HCT116 (cell line): ENCODE data around the gene PIK3R1. TPM values are rescaled to one million over a fixed set of nuclear protein-coding genes. Genes with fewer than 3 reads are reported as not detected.

ENCODE experiments used
- ATAC-seq: fragments of 200-7000 bp; cut with Tn5 transposase; 2 replicates; pipeline ENCODE4 v1.9.1; 2020; ENCODE audit warnings: mild to moderate bottlenecking, moderate library complexity
- BruUV-seq: library from RNA; stranded (reverse); fragments of 400-500 nt; replicated peaks from 2 replicates; lab custom pipeline; 2021; lab: Mats Ljungman, UMichigan
- CTCF ChIA-PET: fragments of 300-600 bp; sonication (Branson Sonifier 250); formaldehyde crosslinking; loops from one replicate; lab custom pipeline; 2021; ENCODE audit warnings: antibody characterized with exemption; lab: Charles Lee
- POLR2A ChIA-PET: fragments of 300-600, 350-600 bp; sonication (Branson Sonifier 250); formaldehyde crosslinking; loops from one replicate; lab custom pipeline; 2021; ENCODE audit warnings: antibody characterized with exemption; lab: Charles Lee
- RAD21 ChIA-PET, 2 experiments: fragments of 300-600 bp; sonication (Branson Sonifier 250); formaldehyde crosslinking; loops; one replicate each; lab custom pipeline; 2023; ENCODE audit warnings: low total read pairs in 2 of 2; ENCODE audit not compliant: uncharacterized antibody in 2 of 2, unreplicated experiment in 2 of 2, low non-redundant PET in 1 of 2; lab: Charles Lee
- DNase-seq: peaks from one replicate; pipeline ENCODE4 v3.0.0-alpha.2; 2010; ENCODE audit warnings: low read depth, low spot score
- H2AFZ ChIP-seq: fragments of 200-600 bp; shearing (Covaris generic), sonication (generic); 2 replicates; pipeline ENCODE4 v1.6.1; 2017; ENCODE audit warnings: low read depth, mixed run types, mixed read lengths, antibody characterized with exemption, low read length; ENCODE audit not compliant: poor library complexity, severe bottlenecking
- H3K27ac ChIP-seq: 2 replicates; pipeline ENCODE4 v1.5.1; 2012; ENCODE audit warnings: low read depth, low read length
- H3K27me3 ChIP-seq: fragments of 200-600 bp; sonication (generic); 2 replicates; pipeline ENCODE4 v1.6.1; 2016; ENCODE audit warnings: mixed run types, low read length, mixed read lengths; ENCODE audit not compliant: insufficient read depth
- H3K36me3 ChIP-seq, 2 experiments: fragments of 200-500 bp in 1 of 2; fragments of 200-600 bp in 1 of 2; sonication (Bioruptor generic) in 1 of 2; sonication (generic) in 1 of 2; 2 replicates each; pipeline versions ENCODE4 v1.5.1 to v1.6.1; 2014 to 2016; ENCODE audit warnings: low read length in 2 of 2, inconsistent platforms in 1 of 2, mixed read lengths in 1 of 2, mixed run types in 1 of 2; ENCODE audit not compliant: insufficient read depth in 2 of 2, control insufficient read depth in 1 of 2
- H3K4me1 ChIP-seq, 2 experiments: fragments of 200-600 bp in 1 of 2; sonication (generic) in 1 of 2; 2 replicates each; pipeline versions ENCODE4 v1.5.1 to v1.6.1; 2012 to 2017; ENCODE audit warnings: low read length in 2 of 2, inconsistent platforms in 1 of 2, mild to moderate bottlenecking in 1 of 2, mixed read lengths in 1 of 2, mixed run types in 1 of 2, moderate library complexity in 1 of 2; ENCODE audit not compliant: insufficient read depth in 2 of 2, control insufficient read depth in 1 of 2
- H3K4me2 ChIP-seq: fragments of 200-600 bp; sonication (generic); 2 replicates; pipeline ENCODE4 v1.6.1; 2017; ENCODE audit warnings: mixed run types, low read length, mixed read lengths
- H3K4me3 ChIP-seq, 2 experiments: fragments of 200-600 bp in 1 of 2; sonication (generic) in 1 of 2; replicated peaks in 1 of 2; 2 replicates each; pipeline ENCODE4 v1.5.1; 2011 to 2016; ENCODE audit warnings: low read length in 2 of 2, control low read depth in 1 of 2, low read depth in 1 of 2, mild to moderate bottlenecking in 1 of 2, mixed read lengths in 1 of 2, mixed run types in 1 of 2
- H3K79me2 ChIP-seq: fragments of 200-600 bp; sonication (generic); 2 replicates; pipeline ENCODE4 v1.6.1; 2017; ENCODE audit warnings: mild to moderate bottlenecking, mixed run types, low read length, moderate library complexity, mixed read lengths; ENCODE audit not compliant: insufficient read depth
- H3K9ac ChIP-seq: fragments of 200-600 bp; sonication (generic); 2 replicates; pipeline ENCODE4 v1.6.1; 2016; ENCODE audit warnings: low read length, mixed read lengths
- H3K9me2 ChIP-seq: fragments of 200-600 bp; sonication (generic), shearing (Covaris generic); 2 replicates; pipeline ENCODE4 v1.6.1; 2017; ENCODE audit warnings: mixed run types, mild to moderate bottlenecking, moderate library complexity; ENCODE audit not compliant: insufficient read depth
- H3K9me3 ChIP-seq, 2 experiments: fragments of 200-500 bp in 1 of 2; fragments of 200-600 bp in 1 of 2; sonication (Bioruptor generic) in 1 of 2; sonication (generic) in 1 of 2; 2 replicates each; pipeline ENCODE4 v1.6.1; 2014 to 2017; ENCODE audit warnings: low read length in 2 of 2, mixed read lengths in 2 of 2, inconsistent platforms in 1 of 2, low read depth in 1 of 2, mild to moderate bottlenecking in 1 of 2, mixed run types in 1 of 2, moderate library complexity in 1 of 2; ENCODE audit not compliant: control insufficient read depth in 1 of 2, insufficient read depth in 1 of 2
- H4K20me1 ChIP-seq: fragments of 200-600 bp; sonication (generic), shearing (Covaris generic); 2 replicates; pipeline ENCODE4 v1.6.1; 2017; ENCODE audit warnings: mixed run types, mild to moderate bottlenecking, moderate library complexity; ENCODE audit not compliant: insufficient read depth
- CEBPB ChIP-seq: IDR thresholded peaks from 2 replicates; pipeline ENCODE4 v1.6.1; 2012; ENCODE audit warnings: low read depth
- EGR1 ChIP-seq: IDR thresholded peaks from 2 replicates; pipeline ENCODE4 v1.6.1; 2012; ENCODE audit warnings: low read depth
- ELF1 ChIP-seq: IDR thresholded peaks from 2 replicates; pipeline ENCODE4 v1.6.1; 2012; ENCODE audit warnings: low read depth, borderline replicate concordance
- EZH2 ChIP-seq: fragments of 200-600 bp; sonication (generic); IDR thresholded peaks from 2 replicates; pipeline ENCODE4 v1.6.1; 2017; ENCODE audit warnings: antibody characterized with exemption, mixed run types
- FOSL1 ChIP-seq: IDR thresholded peaks from 2 replicates; pipeline ENCODE4 v1.6.1; 2012; ENCODE audit warnings: low read depth
- POLR2AphosphoS5 ChIP-seq: IDR thresholded peaks from 2 replicates; pipeline ENCODE4 v1.6.1; 2011; ENCODE audit warnings: mild to moderate bottlenecking, low read depth, low read length, moderate library complexity
- RAD21 ChIP-seq: IDR thresholded peaks from 2 replicates; pipeline ENCODE4 v1.6.1; 2012; ENCODE audit warnings: low read depth, mild to moderate bottlenecking
- REST ChIP-seq: IDR thresholded peaks from 2 replicates; pipeline ENCODE4 v1.6.1; 2012; ENCODE audit warnings: low read depth
- SIN3A ChIP-seq: IDR thresholded peaks from 2 replicates; pipeline ENCODE4 v1.6.1; 2012; ENCODE audit warnings: low read depth
- SP1 ChIP-seq: IDR thresholded peaks from 2 replicates; pipeline ENCODE4 v1.6.1; 2012; ENCODE audit warnings: low read depth
- TCF7L2 ChIP-seq: IDR thresholded peaks from 2 replicates; pipeline ENCODE4 v1.7.0; 2011; ENCODE audit warnings: borderline replicate concordance, inconsistent platforms; ENCODE audit not compliant: insufficient read depth, insufficient read length; ENCODE audit errors: extremely low read depth
- YY1 ChIP-seq: IDR thresholded peaks from 2 replicates; pipeline ENCODE4 v1.6.1; 2011; ENCODE audit warnings: low read length, low read depth, moderate library complexity, mild to moderate bottlenecking; ENCODE audit not compliant: insufficient replicate concordance; ENCODE audit errors: extremely low read depth
- ZNF274 ChIP-seq: fragments of 200-500 bp; sonication (Bioruptor generic); IDR thresholded peaks from 2 replicates; pipeline ENCODE4 v1.6.1; 2014; ENCODE audit warnings: mild to moderate bottlenecking, low read depth, low read length, inconsistent platforms
- intact Hi-C: fragments of 100-400 bp; cut with micrococcal nuclease; formaldehyde crosslinking; loops from 2 replicates; pipeline ENCODE4 v1.10.0; 2022
- total RNA-seq: library from RNA; stranded (reverse); gene quantifications from one replicate; pipeline ENCODE4 v1.2.1, GENCODE V29; 2021; ENCODE audit not compliant: unreplicated experiment
- TF ChIP-seq, protein P1 (sequence below): IDR thresholded peaks from 2 replicates; pipeline ENCODE4 v1.6.1; 2012
- TF ChIP-seq, protein P2 (sequence below): IDR thresholded peaks from 2 replicates; pipeline ENCODE4 v1.6.1; 2011; ENCODE audit warnings: mild to moderate bottlenecking, low read length, moderate library complexity; ENCODE audit not compliant: insufficient replicate concordance; ENCODE audit errors: extremely low read depth

PIK3R1 gene
- total RNA-seq, 1 experiment from 2014 or later: 7.2 TPM

DNA sequence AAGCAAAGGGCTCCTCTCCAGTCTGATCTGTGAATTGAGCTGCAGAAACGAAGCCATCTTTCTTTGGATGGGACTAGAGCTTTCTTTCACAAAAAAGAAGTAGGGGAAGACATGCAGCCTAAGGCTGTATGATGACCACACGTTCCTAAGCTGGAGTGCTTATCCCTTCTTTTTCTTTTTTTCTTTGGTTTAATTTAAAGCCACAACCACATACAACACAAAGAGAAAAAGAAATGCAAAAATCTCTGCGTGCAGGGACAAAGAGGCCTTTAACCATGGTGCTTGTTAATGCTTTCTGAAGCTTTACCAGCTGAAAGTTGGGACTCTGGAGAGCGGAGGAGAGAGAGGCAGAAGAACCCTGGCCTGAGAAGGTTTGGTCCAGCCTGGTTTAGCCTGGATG lies 82.1 kb downstream of the PIK3R1 start:
- H3K9me2 ChIP-seq: no peaks in the 10 kb centered on the region
- H3K36me3 ChIP-seq: peaks cover 9 to 11% of the 10 kb centered on the region in 2 experiments; a peak in 1 of 4 replicates
- intact Hi-C loops: no loop called here
- H3K9me3 ChIP-seq: no peaks in the 10 kb centered on the region
- TF ChIP-seq TCF7L2 (no peak), ZNF274 (no peak), SP1 (no peak), ELF1 (no peak), SIN3A (no peak), RAD21 (no peak), EZH2 (no peak), POLR2AphosphoS5 (no peak), YY1 (no peak), FOSL1 (no peak), CEBPB (no peak)
- TF ChIP-seq, protein P1, sequence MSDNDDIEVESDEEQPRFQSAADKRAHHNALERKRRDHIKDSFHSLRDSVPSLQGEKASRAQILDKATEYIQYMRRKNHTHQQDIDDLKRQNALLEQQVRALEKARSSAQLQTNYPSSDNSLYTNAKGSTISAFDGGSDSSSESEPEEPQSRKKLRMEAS: no peak
- ATAC-seq: no peak
- no peak overlapping the region for H3K4me3 ChIP-seq
- no peaks in the 10 kb centered on the region for H3K27me3 ChIP-seq
- H3K27ac ChIP-seq: no peak overlapping the region
- H2AFZ ChIP-seq: no peak overlapping the region
- no peak overlapping the region for H3K9ac ChIP-seq
- peaks cover 3 to 11% of the 10 kb centered on the region in 2 experiments; a peak in 2 of 4 replicates for H3K4me1 ChIP-seq
- ChIA-PET POLR2A (no interaction called here), CTCF (interaction anchor here (0.8 kb wide), 1 partner anchor 11 kb away, joined by 3 read pairs; no protein-coding TSS in a partner anchor), RAD21 (no interaction called here)
- BruUV-seq: no TSS peak
- H3K79me2 ChIP-seq: no peaks in the 10 kb centered on the region
- no peak for DNase-seq
- no peak overlapping the region for H3K4me2 ChIP-seq
- H4K20me1 ChIP-seq: no peaks in the 10 kb centered on the region

GRCh38 chr5:68298479-68298878 lies 82.9 kb downstream of the PIK3R1 start:
- ATAC-seq (no peak), DNase-seq (no peak)
- TF ChIP-seq EGR1 (no peak), SP1 (no peak), REST (no peak)
- TF ChIP-seq, protein P2, sequence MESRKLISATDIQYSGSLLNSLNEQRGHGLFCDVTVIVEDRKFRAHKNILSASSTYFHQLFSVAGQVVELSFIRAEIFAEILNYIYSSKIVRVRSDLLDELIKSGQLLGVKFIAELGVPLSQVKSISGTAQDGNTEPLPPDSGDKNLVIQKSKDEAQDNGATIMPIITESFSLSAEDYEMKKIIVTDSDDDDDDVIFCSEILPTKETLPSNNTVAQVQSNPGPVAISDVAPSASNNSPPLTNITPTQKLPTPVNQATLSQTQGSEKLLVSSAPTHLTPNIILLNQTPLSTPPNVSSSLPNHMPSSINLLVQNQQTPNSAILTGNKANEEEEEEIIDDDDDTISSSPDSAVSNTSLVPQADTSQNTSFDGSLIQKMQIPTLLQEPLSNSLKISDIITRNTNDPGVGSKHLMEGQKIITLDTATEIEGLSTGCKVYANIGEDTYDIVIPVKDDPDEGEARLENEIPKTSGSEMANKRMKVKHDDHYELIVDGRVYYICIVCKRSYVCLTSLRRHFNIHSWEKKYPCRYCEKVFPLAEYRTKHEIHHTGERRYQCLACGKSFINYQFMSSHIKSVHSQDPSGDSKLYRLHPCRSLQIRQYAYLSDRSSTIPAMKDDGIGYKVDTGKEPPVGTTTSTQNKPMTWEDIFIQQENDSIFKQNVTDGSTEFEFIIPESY: no peak
- H2AFZ ChIP-seq: no peak overlapping the region
- peaks cover 3 to 11% of the 10 kb centered on the region in 2 experiments; a peak in 2 of 4 replicates for H3K4me1 ChIP-seq
- ChIA-PET RAD21 (no interaction called here), POLR2A (no interaction called here), CTCF (no interaction called here)
- H3K9me3 ChIP-seq: no peaks in the 10 kb centered on the region
- H3K27me3 ChIP-seq: no peaks in the 10 kb centered on the region
- intact Hi-C loops: no loop called here
- BruUV-seq: no TSS peak
- H3K4me3 ChIP-seq: no peak overlapping the region
- peaks cover 9% of the 10 kb centered on the region in 2 experiments; a peak in 1 of 4 replicates for H3K36me3 ChIP-seq
- no peak overlapping the region for H3K27ac ChIP-seq
- no peaks in the 10 kb centered on the region for H3K79me2 ChIP-seq
- H4K20me1 ChIP-seq: no peaks in the 10 kb centered on the region
- no peak overlapping the region for H3K9ac ChIP-seq
- H3K9me2 ChIP-seq: no peaks in the 10 kb centered on the region
- no peak overlapping the region for H3K4me2 ChIP-seq
